ENCODE measurements around the gene MRPL22. TPM values are rescaled to one million over a fixed set of nuclear protein-coding genes. Genes with fewer than 3 reads are reported as not detected.
"Not testable (repeated sequence)": the region's sequence is repeated elsewhere in the genome, so short reads cannot be mapped to it uniquely, and the experiment has no call there.

MRPL22 gene
- total RNA-seq, 2 donors from 2014 or later, result 80.1 to 120 TPM

GRCh38 chr5:154970759-154971158 is 29.9 kb downstream of the MRPL22 start:
- no peak for DNase-seq (ENCODE audit: low spot score in 2 of 2)
- H3K36me3 Mint-ChIP-seq, result peaks cover 7 to 11% of the 10 kb centered on the region in 2 donors
- ATAC-seq, result peak in 1 of 2 donors; percentile 26
- peaks cover 0 to 4% of the 10 kb centered on the region in 2 donors for H3K9me3 Mint-ChIP-seq
- no peak overlapping the region for H3K27ac Mint-ChIP-seq

- no peak for ATAC-seq
These were observed 30.6 kb downstream of the MRPL22 start for GRCh38 chr5:154971501-154971900.

GRCh38 chr5:154972476-154973080 is 31.7 kb downstream of the MRPL22 start:
- Mint-ChIP-seq H3K36me3 (peaks cover 8 to 12% of the 10 kb centered on the region in 2 donors), H3K9me3 (peaks cover 0 to 5% of the 10 kb centered on the region in 2 donors), H3K27ac (no peak overlapping the region)
- DNase-seq (ENCODE audit: low spot score in 2 of 2) (no peak), ATAC-seq (no peak)

More at GRCh38 chr5:154971501-154971900, 30.6 kb downstream of the MRPL22 start:
- Mint-ChIP-seq H3K27ac (no peak overlapping the region), H3K9me3 (peaks cover 0 to 5% of the 10 kb centered on the region in 2 donors), H3K36me3 (peaks cover 11 to 12% of the 10 kb centered on the region in 2 donors)
- DNase-seq (ENCODE audit: low spot score in 2 of 2), result no peak

GRCh38 chr5:154976082-154976481 is 35.2 kb downstream of the MRPL22 start:
- H3K36me3 Mint-ChIP-seq, result peaks cover 8 to 12% of the 10 kb centered on the region in 2 donors
- H3K27ac Mint-ChIP-seq; ATAC-seq; DNase-seq (ENCODE audit: low spot score in 2 of 2); H3K9me3 Mint-ChIP-seq: not testable (repeated sequence)

GRCh38 chr5:154977409-154977808 is 36.5 kb downstream of the MRPL22 start:
- H3K27ac Mint-ChIP-seq, result no peak overlapping the region
- peaks cover 0 to 5% of the 10 kb centered on the region in 2 donors for H3K9me3 Mint-ChIP-seq
- peaks cover 8 to 12% of the 10 kb centered on the region in 2 donors for H3K36me3 Mint-ChIP-seq
- DNase-seq (ENCODE audit: low spot score in 2 of 2) (no peak), ATAC-seq (peak in 1 of 2 donors; percentile 71)

GRCh38 chr5:154978294-154978693 is 37.4 kb downstream of the MRPL22 start:
- ATAC-seq; H3K9me3 Mint-ChIP-seq; H3K27ac Mint-ChIP-seq; DNase-seq (ENCODE audit: low spot score in 2 of 2): not testable (repeated sequence)
- peaks cover 8 to 12% of the 10 kb centered on the region in 2 donors for H3K36me3 Mint-ChIP-seq

GRCh38 chr5:154984946-154985516 is 44.2 kb downstream of the MRPL22 start:
- no peak for ATAC-seq
- H3K9me3 Mint-ChIP-seq, result no peaks in the 10 kb centered on the region

GRCh38 chr5:154986151-154986550 is 45.3 kb downstream of the MRPL22 start:
- H3K27ac Mint-ChIP-seq, result no peak overlapping the region
- ATAC-seq, result no peak
- DNase-seq (ENCODE audit: low spot score in 2 of 2), result no peak
- H3K9me3 Mint-ChIP-seq, result no peaks in the 10 kb centered on the region
- no peaks in the 10 kb centered on the region for H3K36me3 Mint-ChIP-seq

More at GRCh38 chr5:154984946-154985516, 44.2 kb downstream of the MRPL22 start:
- no peak for DNase-seq (ENCODE audit: low spot score in 2 of 2)
- Mint-ChIP-seq H3K36me3 (no peaks in the 10 kb centered on the region), H3K27ac (no peak overlapping the region)

GRCh38 chr5:154989626-154990025 is 48.8 kb downstream of the MRPL22 start:
- H3K9me3 Mint-ChIP-seq, result no peaks in the 10 kb centered on the region
- DNase-seq (ENCODE audit: low spot score in 2 of 2), result no peak
- H3K27ac Mint-ChIP-seq, result no peak overlapping the region
- H3K36me3 Mint-ChIP-seq, result no peaks in the 10 kb centered on the region
- ATAC-seq, result no peak

GRCh38 chr5:154993461-154993860 is 52.6 kb downstream of the MRPL22 start:
- ATAC-seq, result no peak
- no peaks in the 10 kb centered on the region for H3K9me3 Mint-ChIP-seq
- no peak for DNase-seq (ENCODE audit: low spot score in 2 of 2)
- no peaks in the 10 kb centered on the region for H3K36me3 Mint-ChIP-seq
- no peak overlapping the region for H3K27ac Mint-ChIP-seq

- no peak for ATAC-seq
- H3K9me3 Mint-ChIP-seq, result no peaks in the 10 kb centered on the region
- no peak for DNase-seq (ENCODE audit: low spot score in 2 of 2)
These were observed 54.8 kb downstream of the MRPL22 start for GRCh38 chr5:154995679-154996078.

GRCh38 chr5:154997746-154998145 is 56.9 kb downstream of the MRPL22 start:
- no peaks in the 10 kb centered on the region for H3K9me3 Mint-ChIP-seq
- DNase-seq (ENCODE audit: low spot score in 2 of 2) (no peak), ATAC-seq (no peak)
- H3K36me3 Mint-ChIP-seq, result no peaks in the 10 kb centered on the region
- H3K27ac Mint-ChIP-seq, result no peak overlapping the region

More at GRCh38 chr5:154995679-154996078, 54.8 kb downstream of the MRPL22 start:
- Mint-ChIP-seq H3K27ac (no peak overlapping the region), H3K36me3 (no peaks in the 10 kb centered on the region)

GRCh38 chr5:154999865-155000264 is 59.0 kb downstream of the MRPL22 start:
- H3K9me3 Mint-ChIP-seq, result no peaks in the 10 kb centered on the region
- H3K27ac Mint-ChIP-seq, result no peak overlapping the region
- DNase-seq (ENCODE audit: low spot score in 2 of 2) (no peak), ATAC-seq (peak in 1 of 2 donors; percentile 58)
- no peaks in the 10 kb centered on the region for H3K36me3 Mint-ChIP-seq

GRCh38 chr5:155001523-155001922 is 60.6 kb downstream of the MRPL22 start:
- H3K27ac Mint-ChIP-seq, result no peak overlapping the region
- no peak for ATAC-seq
- H3K36me3 Mint-ChIP-seq, result no peaks in the 10 kb centered on the region
- no peak for DNase-seq (ENCODE audit: low spot score in 2 of 2)
- H3K9me3 Mint-ChIP-seq, result no peaks in the 10 kb centered on the region

- not testable (repeated sequence) for H3K36me3 Mint-ChIP-seq; H3K9me3 Mint-ChIP-seq; DNase-seq (ENCODE audit: low spot score in 2 of 2); H3K27ac Mint-ChIP-seq
- ATAC-seq, result peak in 1 of 2 donors; percentile 34
These were observed 61.8 kb downstream of the MRPL22 start for GRCh38 chr5:155002722-155003121.

- Mint-ChIP-seq H3K9me3 (no peaks in the 10 kb centered on the region), H3K36me3 (no peaks in the 10 kb centered on the region), H3K27ac (no peak overlapping the region)
- DNase-seq (ENCODE audit: low spot score in 2 of 2) (peak in 1 of 2 donors; percentile 20), ATAC-seq (peak; percentile 39 to 69)
These were observed 63.4 kb downstream of the MRPL22 start for GRCh38 chr5:155004138-155004744.

GRCh38 chr5:155006265-155006664 is 65.4 kb downstream of the MRPL22 start:
- H3K9me3 Mint-ChIP-seq; H3K27ac Mint-ChIP-seq; H3K36me3 Mint-ChIP-seq; DNase-seq (ENCODE audit: low spot score in 2 of 2); ATAC-seq: not testable (repeated sequence)
